HepG2 (cell line): ENCODE results near the gene IKZF4.

ENCODE experiments used
- EP300 ChIP-seq, 3 experiments: sonication (generic) in 1 of 3; formaldehyde crosslinking in 1 of 3; IDR thresholded peaks; 2 replicates each; pipeline versions ENCODE4 v1.5.1 to v1.6.1; 2011 to 2020; ENCODE audit warnings: low read depth in 2 of 3, low read length in 2 of 3, borderline replicate concordance in 1 of 3, improper control_type of control experiment in 1 of 3, mild to moderate bottlenecking in 1 of 3, missing genetic modification reagents in 1 of 3, moderate library complexity in 1 of 3
- EZH2 ChIP-seq: conservative IDR thresholded peaks from 2 replicates; pipeline ENCODE4 v1.6.1; 2012; ENCODE audit warnings: mild to moderate bottlenecking, low read depth, low read length, moderate library complexity
- GABPB1 ChIP-seq: IDR thresholded peaks from 2 replicates; pipeline ENCODE4 v1.6.1; 2016; ENCODE audit warnings: mild to moderate bottlenecking, missing genetic modification reagents, moderate library complexity, missing compliant biosample characterization
- MAFF ChIP-seq: IDR thresholded peaks from 2 replicates; pipeline ENCODE4 v1.6.1; 2011; ENCODE audit warnings: low read depth, low read length, improper control_type of control experiment
- PHF8 ChIP-seq: sonication (generic); formaldehyde crosslinking; IDR thresholded peaks from 2 replicates; pipeline ENCODE4 v1.5.0; 2020; ENCODE audit warnings: missing genetic modification reagents
- TF ChIP-seq, protein P1 (sequence below): sonication (generic); formaldehyde crosslinking; IDR thresholded peaks from 2 replicates; pipeline ENCODE4 v1.5.0; 2020; ENCODE audit warnings: mild to moderate bottlenecking, missing genetic modification reagents, moderate library complexity
- TF ChIP-seq, protein P2 (sequence below): sonication (generic); formaldehyde crosslinking; IDR thresholded peaks from 2 replicates; pipeline ENCODE4 v1.4.0; 2020; ENCODE audit warnings: mild to moderate bottlenecking, missing genetic modification reagents

DNA sequence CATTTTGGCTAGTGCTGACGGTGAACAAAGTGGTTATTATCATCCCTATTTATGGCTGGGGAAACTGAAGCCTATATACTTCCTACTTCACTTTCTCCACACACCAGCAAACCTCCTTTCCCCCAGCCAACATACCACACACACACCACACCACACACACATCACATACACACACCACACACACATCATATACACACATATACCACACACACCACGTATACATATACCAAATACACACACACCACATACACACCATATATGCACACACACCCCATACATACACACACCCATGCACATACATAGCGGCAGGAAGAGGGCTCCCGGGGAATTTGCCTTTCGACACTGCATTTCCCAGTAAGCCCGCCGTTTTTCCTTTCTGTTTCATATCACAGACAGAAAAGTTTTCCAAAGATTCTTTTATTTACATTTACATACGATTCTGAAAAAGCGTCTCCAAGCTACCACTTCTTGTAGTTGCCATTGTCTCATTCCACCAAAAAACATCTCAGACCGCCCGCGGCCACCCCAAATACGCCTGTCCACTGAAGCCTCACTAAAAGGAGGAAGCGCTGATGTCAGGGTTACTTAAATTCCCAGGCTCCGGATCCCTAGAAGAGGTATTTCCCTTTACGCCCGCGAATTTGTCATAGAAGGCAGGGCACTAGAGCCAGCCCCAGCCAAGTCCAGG is 47.8 kb upstream of the IKZF4 start:
- TF ChIP-seq EZH2, result no peak
- no peak for TF ChIP-seq GABPB1
- TF ChIP-seq, protein P1, sequence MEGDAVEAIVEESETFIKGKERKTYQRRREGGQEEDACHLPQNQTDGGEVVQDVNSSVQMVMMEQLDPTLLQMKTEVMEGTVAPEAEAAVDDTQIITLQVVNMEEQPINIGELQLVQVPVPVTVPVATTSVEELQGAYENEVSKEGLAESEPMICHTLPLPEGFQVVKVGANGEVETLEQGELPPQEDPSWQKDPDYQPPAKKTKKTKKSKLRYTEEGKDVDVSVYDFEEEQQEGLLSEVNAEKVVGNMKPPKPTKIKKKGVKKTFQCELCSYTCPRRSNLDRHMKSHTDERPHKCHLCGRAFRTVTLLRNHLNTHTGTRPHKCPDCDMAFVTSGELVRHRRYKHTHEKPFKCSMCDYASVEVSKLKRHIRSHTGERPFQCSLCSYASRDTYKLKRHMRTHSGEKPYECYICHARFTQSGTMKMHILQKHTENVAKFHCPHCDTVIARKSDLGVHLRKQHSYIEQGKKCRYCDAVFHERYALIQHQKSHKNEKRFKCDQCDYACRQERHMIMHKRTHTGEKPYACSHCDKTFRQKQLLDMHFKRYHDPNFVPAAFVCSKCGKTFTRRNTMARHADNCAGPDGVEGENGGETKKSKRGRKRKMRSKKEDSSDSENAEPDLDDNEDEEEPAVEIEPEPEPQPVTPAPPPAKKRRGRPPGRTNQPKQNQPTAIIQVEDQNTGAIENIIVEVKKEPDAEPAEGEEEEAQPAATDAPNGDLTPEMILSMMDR, result no peak
- TF ChIP-seq, protein P2, sequence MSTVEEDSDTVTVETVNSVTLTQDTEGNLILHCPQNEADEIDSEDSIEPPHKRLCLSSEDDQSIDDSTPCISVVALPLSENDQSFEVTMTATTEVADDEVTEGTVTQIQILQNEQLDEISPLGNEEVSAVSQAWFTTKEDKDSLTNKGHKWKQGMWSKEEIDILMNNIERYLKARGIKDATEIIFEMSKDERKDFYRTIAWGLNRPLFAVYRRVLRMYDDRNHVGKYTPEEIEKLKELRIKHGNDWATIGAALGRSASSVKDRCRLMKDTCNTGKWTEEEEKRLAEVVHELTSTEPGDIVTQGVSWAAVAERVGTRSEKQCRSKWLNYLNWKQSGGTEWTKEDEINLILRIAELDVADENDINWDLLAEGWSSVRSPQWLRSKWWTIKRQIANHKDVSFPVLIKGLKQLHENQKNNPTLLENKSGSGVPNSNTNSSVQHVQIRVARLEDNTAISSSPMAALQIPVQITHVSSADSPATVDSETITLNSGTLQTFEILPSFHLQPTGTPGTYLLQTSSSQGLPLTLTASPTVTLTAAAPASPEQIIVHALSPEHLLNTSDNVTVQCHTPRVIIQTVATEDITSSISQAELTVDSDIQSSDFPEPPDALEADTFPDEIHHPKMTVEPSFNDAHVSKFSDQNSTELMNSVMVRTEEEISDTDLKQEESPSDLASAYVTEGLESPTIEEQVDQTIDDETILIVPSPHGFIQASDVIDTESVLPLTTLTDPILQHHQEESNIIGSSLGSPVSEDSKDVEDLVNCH (CRISPR knock-in tag), result no peak
- TF ChIP-seq EP300 (IDR thresholded peaks at IDR 0.05; ENCODE audit: low read depth in 2 of 2, low read length in 2 of 2), result no peak
- no peak for TF ChIP-seq EP300 (CRISPR knock-in tag; IDR thresholded peaks at IDR 0.05; ENCODE audit: borderline replicate concordance)
- TF ChIP-seq PHF8 (CRISPR knock-in tag), result no peak
- no peak for TF ChIP-seq MAFF
